Cardiac muscle cell (in vitro differentiated cells and primary cell): ENCODE data around the gene DACH1. TPM values are rescaled to one million over a fixed set of nuclear protein-coding genes. Genes with fewer than 3 reads are reported as not detected.

Experiments used
- DNase-seq, 2 donors: peaks; one replicate each; pipeline versions ENCODE4 v3.0.0 to v3.0.0-alpha.2; 2010 to 2017; ENCODE audit warnings: low read depth in 1 of 2, low spot score in 1 of 2
- H3K27ac ChIP-seq: fragments of 200-600 bp; sonication (generic); 2 replicates; pipeline ENCODE4 v1.5.1; 2016
- H3K27me3 ChIP-seq: fragments of 200-600 bp; sonication (generic); 2 replicates; pipeline ENCODE4 v1.6.0; 2016; ENCODE audit warnings: control low read depth
- H3K36me3 ChIP-seq: fragments of 200-600 bp; sonication (generic); 2 replicates; pipeline ENCODE4 v1.5.1; 2016; ENCODE audit warnings: control low read depth
- H3K4me1 ChIP-seq: fragments of 200-600 bp; sonication (generic); 2 replicates; pipeline ENCODE4 v1.8.1; 2017; ENCODE audit warnings: low read depth, mild to moderate bottlenecking, mixed run types
- H3K4me3 ChIP-seq: fragments of 200-600 bp; sonication (generic); 2 replicates; pipeline ENCODE4 v1.5.1; 2016; ENCODE audit warnings: mild to moderate bottlenecking
- H3K9me3 ChIP-seq: fragments of 200-600 bp; sonication (generic); 2 replicates; pipeline ENCODE4 v1.5.1; 2017; ENCODE audit warnings: low read depth, mild to moderate bottlenecking, control low read depth
- polyA plus RNA-seq: library from polyadenylated mRNA; unstranded; fragments of >200 nt; fragmentation: Nextera tagmentation; extraction: Ambion mirVana; gene quantifications from 2 replicates; pipeline ENCODE4 v1.2.1, GENCODE V29; 2016
- total RNA-seq: library from RNA; depleted of rRNA; stranded (reverse); fragments of >200 nt; gene quantifications from 2 replicates; pipeline ENCODE4 v1.2.3, GENCODE V29; 2016
- TF ChIP-seq, protein P1 (sequence below): IDR thresholded peaks from 2 replicates; pipeline ENCODE4 v1.5.1; 2012; ENCODE audit warnings: low read depth, mild to moderate bottlenecking, low read length

Gene DACH1
- total and polyA plus RNA-seq, 2 experiments from 2014 or later = 3.5 to 3.7 TPM

GRCh38 chr13:71516521-71516920 is 350.5 kb downstream of the DACH1 start:
- no peaks in the 10 kb centered on the region for H3K27me3 ChIP-seq
- no peaks in the 10 kb centered on the region for H3K36me3 ChIP-seq
- no peaks in the 10 kb centered on the region for H3K4me1 ChIP-seq
- no peak overlapping the region for H3K4me3 ChIP-seq
- H3K27ac ChIP-seq = no peak overlapping the region
- no peaks in the 10 kb centered on the region for H3K9me3 ChIP-seq
- no peak for DNase-seq
- TF ChIP-seq, protein P1, sequence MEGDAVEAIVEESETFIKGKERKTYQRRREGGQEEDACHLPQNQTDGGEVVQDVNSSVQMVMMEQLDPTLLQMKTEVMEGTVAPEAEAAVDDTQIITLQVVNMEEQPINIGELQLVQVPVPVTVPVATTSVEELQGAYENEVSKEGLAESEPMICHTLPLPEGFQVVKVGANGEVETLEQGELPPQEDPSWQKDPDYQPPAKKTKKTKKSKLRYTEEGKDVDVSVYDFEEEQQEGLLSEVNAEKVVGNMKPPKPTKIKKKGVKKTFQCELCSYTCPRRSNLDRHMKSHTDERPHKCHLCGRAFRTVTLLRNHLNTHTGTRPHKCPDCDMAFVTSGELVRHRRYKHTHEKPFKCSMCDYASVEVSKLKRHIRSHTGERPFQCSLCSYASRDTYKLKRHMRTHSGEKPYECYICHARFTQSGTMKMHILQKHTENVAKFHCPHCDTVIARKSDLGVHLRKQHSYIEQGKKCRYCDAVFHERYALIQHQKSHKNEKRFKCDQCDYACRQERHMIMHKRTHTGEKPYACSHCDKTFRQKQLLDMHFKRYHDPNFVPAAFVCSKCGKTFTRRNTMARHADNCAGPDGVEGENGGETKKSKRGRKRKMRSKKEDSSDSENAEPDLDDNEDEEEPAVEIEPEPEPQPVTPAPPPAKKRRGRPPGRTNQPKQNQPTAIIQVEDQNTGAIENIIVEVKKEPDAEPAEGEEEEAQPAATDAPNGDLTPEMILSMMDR = no peak

DNA sequence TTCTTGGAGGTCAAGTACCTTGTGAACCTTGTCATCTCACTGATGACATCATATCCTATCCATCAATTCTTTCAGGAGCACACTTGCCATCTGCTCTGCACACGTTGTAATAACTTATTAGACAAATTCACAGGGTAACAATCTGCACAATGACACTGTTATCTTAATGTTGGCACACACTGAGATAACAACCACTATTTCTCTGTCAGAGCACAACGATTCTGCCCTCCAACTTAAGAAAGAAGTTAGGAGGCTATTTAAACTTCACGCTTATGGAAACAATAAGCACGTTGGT is 351.3 kb downstream of the DACH1 start:
- no peak for DNase-seq
- no peak overlapping the region for H3K4me3 ChIP-seq
- no peaks in the 10 kb centered on the region for H3K36me3 ChIP-seq
- no peak overlapping the region for H3K27ac ChIP-seq
- H3K9me3 ChIP-seq = no peaks in the 10 kb centered on the region
- H3K27me3 ChIP-seq = no peaks in the 10 kb centered on the region
- no peaks in the 10 kb centered on the region for H3K4me1 ChIP-seq
- TF ChIP-seq, protein P1 = no peak

GRCh38 chr13:71514900-71515743 is 351.9 kb downstream of the DACH1 start:
- Histone ChIP-seq H3K4me1 (no peaks in the 10 kb centered on the region), H3K9me3 (no peaks in the 10 kb centered on the region), H3K4me3 (no peak overlapping the region), H3K27me3 (no peaks in the 10 kb centered on the region), H3K27ac (no peak overlapping the region), H3K36me3 (no peaks in the 10 kb centered on the region)
- no peak for DNase-seq
- TF ChIP-seq, protein P1 = no peak

GRCh38 chr13:71513411-71514033 is 353.5 kb downstream of the DACH1 start:
- no peak overlapping the region for H3K27ac ChIP-seq
- H3K9me3 ChIP-seq = no peaks in the 10 kb centered on the region
- DNase-seq = no peak
- no peaks in the 10 kb centered on the region for H3K36me3 ChIP-seq
- H3K27me3 ChIP-seq = no peaks in the 10 kb centered on the region
- TF ChIP-seq, protein P1 = no peak
- H3K4me1 ChIP-seq = no peaks in the 10 kb centered on the region
- H3K4me3 ChIP-seq = no peak overlapping the region

GRCh38 chr13:71503781-71504180 is 363.2 kb downstream of the DACH1 start:
- no peaks in the 10 kb centered on the region for H3K27me3 ChIP-seq
- DNase-seq = no peak
- no peaks in the 10 kb centered on the region for H3K4me1 ChIP-seq
- H3K4me3 ChIP-seq = no peak overlapping the region
- no peaks in the 10 kb centered on the region for H3K36me3 ChIP-seq
- TF ChIP-seq, protein P1 = no peak
- no peak overlapping the region for H3K27ac ChIP-seq
- H3K9me3 ChIP-seq = no peaks in the 10 kb centered on the region
